Upper lobe of left lung (tissue), 4 donors: ENCODE measurements around the gene PCIF1.

Experiments
- EP300 ChIP-seq, 4 donors: sonication (generic); formaldehyde crosslinking; IDR thresholded peaks; one replicate each; pipeline ENCODE4 v1.5.1; 2017; ENCODE audit warnings: antibody characterized with exemption in 4 of 4, control low read depth in 2 of 4
- POLR2A ChIP-seq, 4 donors: fragments of 450-650 bp; IDR thresholded peaks; one replicate each; pipeline ENCODE4 v1.5.1; 2016 to 2017; ENCODE audit warnings: antibody characterized with exemption in 4 of 4, mild to moderate bottlenecking in 2 of 4
- POLR2AphosphoS5 ChIP-seq, 2 donors: sonication (generic); formaldehyde crosslinking; IDR thresholded peaks; one replicate each; pipeline ENCODE4 v1.5.1; 2017; ENCODE audit warnings: antibody characterized with exemption in 2 of 2
- TF ChIP-seq, protein P1 (sequence below), 6 experiments: fragments of 450-650 bp in 4 of 6; fragments of 200-600 bp in 2 of 6; sonication (generic) in 2 of 6; IDR thresholded peaks; one replicate each; pipeline ENCODE4 v1.5.1; 2016 to 2019; ENCODE audit warnings: antibody characterized with exemption in 6 of 6

DNA sequence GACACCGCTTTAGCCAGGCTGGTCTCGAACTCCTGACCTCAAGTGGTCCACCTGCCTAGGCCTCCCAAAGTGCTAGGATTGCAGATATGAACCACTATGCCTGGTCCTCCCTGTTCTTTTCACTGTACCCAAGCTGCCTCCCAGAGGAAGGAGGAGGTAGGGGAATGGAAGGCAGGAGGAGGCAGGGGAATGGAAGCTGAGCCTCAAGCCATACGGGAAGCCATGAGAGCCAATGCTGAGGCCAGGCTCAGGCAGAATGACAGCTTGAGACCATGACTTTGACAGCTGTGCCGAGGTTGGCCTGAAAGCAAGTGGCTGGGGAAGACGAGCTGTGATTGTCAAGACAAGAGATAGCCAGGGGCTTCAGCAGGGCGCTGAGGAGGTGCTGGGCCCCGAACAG, 51.1 kb downstream of the PCIF1 start:
- no peak for TF ChIP-seq POLR2A (IDR thresholded peaks at IDR 0.05)
- TF ChIP-seq, protein P1, sequence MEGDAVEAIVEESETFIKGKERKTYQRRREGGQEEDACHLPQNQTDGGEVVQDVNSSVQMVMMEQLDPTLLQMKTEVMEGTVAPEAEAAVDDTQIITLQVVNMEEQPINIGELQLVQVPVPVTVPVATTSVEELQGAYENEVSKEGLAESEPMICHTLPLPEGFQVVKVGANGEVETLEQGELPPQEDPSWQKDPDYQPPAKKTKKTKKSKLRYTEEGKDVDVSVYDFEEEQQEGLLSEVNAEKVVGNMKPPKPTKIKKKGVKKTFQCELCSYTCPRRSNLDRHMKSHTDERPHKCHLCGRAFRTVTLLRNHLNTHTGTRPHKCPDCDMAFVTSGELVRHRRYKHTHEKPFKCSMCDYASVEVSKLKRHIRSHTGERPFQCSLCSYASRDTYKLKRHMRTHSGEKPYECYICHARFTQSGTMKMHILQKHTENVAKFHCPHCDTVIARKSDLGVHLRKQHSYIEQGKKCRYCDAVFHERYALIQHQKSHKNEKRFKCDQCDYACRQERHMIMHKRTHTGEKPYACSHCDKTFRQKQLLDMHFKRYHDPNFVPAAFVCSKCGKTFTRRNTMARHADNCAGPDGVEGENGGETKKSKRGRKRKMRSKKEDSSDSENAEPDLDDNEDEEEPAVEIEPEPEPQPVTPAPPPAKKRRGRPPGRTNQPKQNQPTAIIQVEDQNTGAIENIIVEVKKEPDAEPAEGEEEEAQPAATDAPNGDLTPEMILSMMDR (IDR thresholded peaks at IDR 0.05): no peak
- TF ChIP-seq POLR2AphosphoS5 (IDR thresholded peaks at IDR 0.05): no peak
- no peak for TF ChIP-seq EP300 (IDR thresholded peaks at IDR 0.05)
